Prostate gland (tissue), 2 donors: Measurements from ENCODE around the gene CPED1. TPM values are rescaled to one million over a fixed set of nuclear protein-coding genes. Genes with fewer than 3 reads are reported as not detected.

Source experiments
- DNase-seq: peaks from one replicate; pipeline ENCODE4 v3.0.0-alpha.2; 2019; ENCODE audit warnings: low spot score
- H3K27ac ChIP-seq, 2 donors: fragments of 200-600 bp; sonication (generic); 2 replicates each; pipeline ENCODE4 v1.5.1; 2017 to 2019
- H3K27me3 ChIP-seq: fragments of 200-600 bp; sonication (generic); replicated peaks from 2 replicates; pipeline ENCODE4 v1.5.1; 2019; ENCODE audit not compliant: insufficient read depth
- H3K36me3 ChIP-seq, 2 donors: fragments of 200-600 bp; sonication (generic); 1 replicate in 1 of 2; 2 replicates in 1 of 2; pipeline versions ENCODE4 v1.5.1 to v1.8.1; 2017 to 2019
- H3K4me1 ChIP-seq: fragments of 200-600 bp; sonication (generic); replicated peaks from 2 replicates; pipeline ENCODE4 v1.5.1; 2019
- H3K4me3 ChIP-seq, 2 donors: fragments of 200-600 bp; sonication (generic); 2 replicates each; pipeline ENCODE4 v1.5.1; 2017 to 2019
- H3K9me3 ChIP-seq: fragments of 200-600 bp; sonication (generic); 2 replicates; pipeline ENCODE4 v1.5.1; 2017
- POLR2A ChIP-seq: fragments of 450-650 bp; IDR thresholded peaks from one replicate; pipeline ENCODE4 v1.6.1; 2016; ENCODE audit warnings: antibody characterized with exemption, mild to moderate bottlenecking
- POLR2AphosphoS5 ChIP-seq: sonication (generic); formaldehyde crosslinking; IDR thresholded peaks from one replicate; pipeline ENCODE4 v1.6.1; 2017; ENCODE audit warnings: antibody characterized with exemption
- WGBS: methylation state at CpG from one replicate; pipeline ENCODE4 v1.1.5; 2018; 5-methylcytosine and 5-hydroxymethylcytosine counted together
- intact Hi-C: fragments of 100-400 bp; cut with DNase I; formaldehyde crosslinking; loops from one replicate; pipeline ENCODE4 v1.14.2; 2022
- total RNA-seq, 2 donors: library from RNA; depleted of rRNA; stranded (reverse); fragments of >200 nt; gene quantifications; one replicate each; pipeline ENCODE4 v1.1.0, GENCODE V29; 2016
- TF ChIP-seq, protein P1 (sequence below), 4 experiments: fragments of 200-600 bp in 2 of 4; fragments of 450-650 bp in 2 of 4; sonication (generic) in 2 of 4; IDR thresholded peaks; 1 replicate in 3 of 4; 2 replicates in 1 of 4; pipeline ENCODE4 v1.5.1; 2016 to 2019; ENCODE audit warnings: antibody characterized with exemption in 4 of 4, mild to moderate bottlenecking in 2 of 4, moderate library complexity in 2 of 4

Gene CPED1
- total RNA-seq, 2 donors from 2014 or later: 10.7 to 23.3 TPM

DNA sequence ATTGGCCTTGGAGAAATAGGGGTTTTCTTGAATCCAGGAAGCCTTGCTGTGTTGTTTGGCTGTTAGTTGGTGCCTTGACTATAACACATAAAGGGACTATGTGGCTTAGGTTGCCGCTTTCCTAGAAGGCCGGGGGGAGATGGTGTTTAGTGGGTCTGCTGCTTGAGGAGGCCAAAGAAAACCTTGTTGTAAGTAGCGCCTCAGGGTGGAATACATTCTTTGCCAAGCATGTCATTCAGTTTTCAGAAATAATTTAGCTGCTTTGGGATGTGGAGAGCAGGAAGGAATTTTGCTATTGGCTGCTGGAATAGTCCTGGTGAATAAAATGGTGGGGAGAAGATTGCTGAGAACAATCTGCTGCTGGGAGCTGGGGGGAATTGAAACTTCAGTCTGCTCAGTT lies 207.4 kb downstream of the CPED1 start:
- Histone ChIP-seq H3K4me1 (no peaks in the 10 kb centered on the region), H3K27me3 (no peaks in the 10 kb centered on the region), H3K9me3 (no peaks in the 10 kb centered on the region), H3K4me3 (no peak overlapping the region), H3K27ac (no peak overlapping the region), H3K36me3 (no peaks in the 10 kb centered on the region)
- DNase-seq: no peak
- TF ChIP-seq, protein P1, sequence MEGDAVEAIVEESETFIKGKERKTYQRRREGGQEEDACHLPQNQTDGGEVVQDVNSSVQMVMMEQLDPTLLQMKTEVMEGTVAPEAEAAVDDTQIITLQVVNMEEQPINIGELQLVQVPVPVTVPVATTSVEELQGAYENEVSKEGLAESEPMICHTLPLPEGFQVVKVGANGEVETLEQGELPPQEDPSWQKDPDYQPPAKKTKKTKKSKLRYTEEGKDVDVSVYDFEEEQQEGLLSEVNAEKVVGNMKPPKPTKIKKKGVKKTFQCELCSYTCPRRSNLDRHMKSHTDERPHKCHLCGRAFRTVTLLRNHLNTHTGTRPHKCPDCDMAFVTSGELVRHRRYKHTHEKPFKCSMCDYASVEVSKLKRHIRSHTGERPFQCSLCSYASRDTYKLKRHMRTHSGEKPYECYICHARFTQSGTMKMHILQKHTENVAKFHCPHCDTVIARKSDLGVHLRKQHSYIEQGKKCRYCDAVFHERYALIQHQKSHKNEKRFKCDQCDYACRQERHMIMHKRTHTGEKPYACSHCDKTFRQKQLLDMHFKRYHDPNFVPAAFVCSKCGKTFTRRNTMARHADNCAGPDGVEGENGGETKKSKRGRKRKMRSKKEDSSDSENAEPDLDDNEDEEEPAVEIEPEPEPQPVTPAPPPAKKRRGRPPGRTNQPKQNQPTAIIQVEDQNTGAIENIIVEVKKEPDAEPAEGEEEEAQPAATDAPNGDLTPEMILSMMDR (IDR thresholded peaks at IDR 0.05): no peak
- TF ChIP-seq POLR2AphosphoS5: no peak
- no peak for TF ChIP-seq POLR2A
- 92% methylated on average over 3 of the region's 3 CpGs for whole genome bisulfite sequencing
- intact Hi-C loops: no loop called here

DNA sequence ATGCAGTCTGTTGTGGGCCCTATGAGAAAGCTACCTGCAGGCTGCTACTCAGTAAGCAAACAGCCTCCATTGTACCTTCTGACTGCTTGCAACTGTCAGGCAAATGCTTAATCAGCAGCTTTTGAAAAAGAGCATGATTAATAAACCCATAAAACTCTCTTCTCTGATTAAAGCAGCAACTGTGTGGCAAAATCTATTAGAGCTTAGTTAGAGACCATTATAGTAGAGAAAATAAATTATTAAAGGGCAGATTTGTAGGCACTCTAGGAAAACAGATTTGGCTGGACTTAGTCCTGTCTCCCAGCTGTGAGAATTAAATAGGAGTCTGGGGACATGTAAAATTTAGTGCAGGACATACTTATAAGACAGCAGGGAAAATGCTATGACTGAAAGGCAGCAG lies 207.8 kb downstream of the CPED1 start:
- Histone ChIP-seq H3K4me3 (no peak overlapping the region), H3K9me3 (no peaks in the 10 kb centered on the region), H3K4me1 (no peaks in the 10 kb centered on the region), H3K27ac (no peak overlapping the region), H3K36me3 (no peaks in the 10 kb centered on the region), H3K27me3 (no peaks in the 10 kb centered on the region)
- intact Hi-C loops: no loop called here
- TF ChIP-seq POLR2A: no peak
- TF ChIP-seq, protein P1 (IDR thresholded peaks at IDR 0.05): no peak
- no peak for TF ChIP-seq POLR2AphosphoS5
- DNase-seq: no peak

- DNase-seq: no peak
- H3K4me1 ChIP-seq: no peaks in the 10 kb centered on the region
- no peaks in the 10 kb centered on the region for H3K9me3 ChIP-seq
Observed at GRCh38 chr7:121197455-121197854, 208.9 kb downstream of the CPED1 start.

DNA sequence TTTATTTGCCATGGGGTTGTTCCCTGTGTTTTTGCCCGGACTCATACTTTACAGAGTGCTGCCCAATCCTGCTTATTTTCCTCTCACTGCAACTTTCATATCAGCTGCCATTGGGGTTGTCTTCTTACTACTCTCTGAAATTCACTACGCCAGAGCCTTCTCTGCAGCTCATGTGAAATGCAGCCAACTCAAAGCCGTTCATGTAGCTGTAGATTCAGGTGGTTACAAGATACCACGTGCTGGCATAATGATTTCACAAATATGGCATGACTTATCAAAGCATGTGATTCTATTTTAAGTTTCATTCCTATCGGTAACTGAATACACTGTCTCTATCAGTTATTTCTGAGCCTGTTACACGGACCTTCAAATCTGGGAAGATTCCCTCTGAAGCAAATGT lies 210.0 kb downstream of the CPED1 start:
- no peaks in the 10 kb centered on the region for H3K9me3 ChIP-seq

More at GRCh38 chr7:121197455-121197854, 208.9 kb downstream of the CPED1 start:
- 89% methylated on average over 3 of the region's 3 CpGs for WGBS
- H3K27ac ChIP-seq: no peak overlapping the region
- no peaks in the 10 kb centered on the region for H3K36me3 ChIP-seq
- H3K27me3 ChIP-seq: no peaks in the 10 kb centered on the region
- intact Hi-C loops: no loop called here
- H3K4me3 ChIP-seq: no peak overlapping the region
- TF ChIP-seq POLR2A: no peak
- TF ChIP-seq POLR2AphosphoS5: no peak
- TF ChIP-seq, protein P1 (IDR thresholded peaks at IDR 0.05): no peak

GRCh38 chr7:121202125-121202524 lies 213.6 kb downstream of the CPED1 start:
- 100% methylated on average over 2 of the region's 2 CpGs for WGBS
- H3K27ac ChIP-seq: no peak overlapping the region
- no peaks in the 10 kb centered on the region for H3K9me3 ChIP-seq
- TF ChIP-seq, protein P1 (IDR thresholded peaks at IDR 0.05): no peak
- TF ChIP-seq POLR2A: no peak
- TF ChIP-seq POLR2AphosphoS5: no peak
- intact Hi-C loops: no loop called here
- no peak for DNase-seq
- H3K36me3 ChIP-seq: no peaks in the 10 kb centered on the region
- H3K4me3 ChIP-seq: no peak overlapping the region
- H3K27me3 ChIP-seq: no peaks in the 10 kb centered on the region
- no peaks in the 10 kb centered on the region for H3K4me1 ChIP-seq

More for the DNA sequence above, 210.0 kb downstream of the CPED1 start:
- no peak for DNase-seq
- 85% methylated on average over 6 of the region's 6 CpGs for WGBS
- Histone ChIP-seq H3K27ac (no peak overlapping the region), H3K36me3 (no peaks in the 10 kb centered on the region), H3K4me3 (no peak overlapping the region), H3K27me3 (no peaks in the 10 kb centered on the region), H3K4me1 (no peaks in the 10 kb centered on the region)
- no peak for TF ChIP-seq POLR2AphosphoS5
- no peak for TF ChIP-seq POLR2A
- TF ChIP-seq, protein P1 (IDR thresholded peaks at IDR 0.05): no peak
- intact Hi-C loops: no loop called here
